ENCODE results near the gene SPATA6L. TPM values are rescaled to one million over a fixed set of nuclear protein-coding genes. Genes with fewer than 3 reads are reported as not detected.

SPATA6L gene
- total RNA-seq, 1 donor from 2014 or later: 1.3 TPM

- Histone ChIP-seq H3K27me3 (ENCODE audit: control insufficient read depth, insufficient read depth, low read length) (no peaks in the 10 kb centered on the region), H3K4me3 (ENCODE audit: low read depth, low read length) (peak overlapping the region; percentile 7), H3K36me3 (ENCODE audit: control insufficient read depth, insufficient read depth, low read length) (no peaks in the 10 kb centered on the region)
- TF ChIP-seq, protein P1, sequence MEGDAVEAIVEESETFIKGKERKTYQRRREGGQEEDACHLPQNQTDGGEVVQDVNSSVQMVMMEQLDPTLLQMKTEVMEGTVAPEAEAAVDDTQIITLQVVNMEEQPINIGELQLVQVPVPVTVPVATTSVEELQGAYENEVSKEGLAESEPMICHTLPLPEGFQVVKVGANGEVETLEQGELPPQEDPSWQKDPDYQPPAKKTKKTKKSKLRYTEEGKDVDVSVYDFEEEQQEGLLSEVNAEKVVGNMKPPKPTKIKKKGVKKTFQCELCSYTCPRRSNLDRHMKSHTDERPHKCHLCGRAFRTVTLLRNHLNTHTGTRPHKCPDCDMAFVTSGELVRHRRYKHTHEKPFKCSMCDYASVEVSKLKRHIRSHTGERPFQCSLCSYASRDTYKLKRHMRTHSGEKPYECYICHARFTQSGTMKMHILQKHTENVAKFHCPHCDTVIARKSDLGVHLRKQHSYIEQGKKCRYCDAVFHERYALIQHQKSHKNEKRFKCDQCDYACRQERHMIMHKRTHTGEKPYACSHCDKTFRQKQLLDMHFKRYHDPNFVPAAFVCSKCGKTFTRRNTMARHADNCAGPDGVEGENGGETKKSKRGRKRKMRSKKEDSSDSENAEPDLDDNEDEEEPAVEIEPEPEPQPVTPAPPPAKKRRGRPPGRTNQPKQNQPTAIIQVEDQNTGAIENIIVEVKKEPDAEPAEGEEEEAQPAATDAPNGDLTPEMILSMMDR (IDR thresholded peaks at IDR 0.05; ENCODE audit: insufficient read depth, low read length, poor library complexity, severe bottlenecking): no peak
- DNase-seq (ENCODE audit: low read depth): no peak
Observed at GRCh38 chr9:4665357-4665756, 923 bp downstream of the SPATA6L start.

DNA sequence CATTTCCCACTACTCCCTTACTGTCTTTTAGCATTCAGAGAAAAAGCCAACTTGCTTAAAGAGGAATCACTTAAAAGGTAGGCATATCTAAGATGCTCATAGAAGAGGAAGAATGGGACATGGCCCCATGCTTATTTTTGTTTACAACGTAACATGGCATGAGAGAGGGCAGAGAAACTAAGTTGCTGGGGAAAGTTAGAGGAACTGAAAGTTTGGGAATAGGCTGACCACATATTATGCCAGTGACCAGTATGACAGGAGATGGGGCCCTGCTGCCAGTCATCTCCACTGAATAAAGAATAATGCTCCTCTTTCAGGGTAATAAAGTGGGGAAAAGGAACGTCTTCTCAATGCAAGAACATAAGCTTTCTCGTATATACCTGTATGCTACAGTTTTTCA lies 2.3 kb downstream of the SPATA6L start:
- H3K36me3 ChIP-seq (ENCODE audit: control insufficient read depth, insufficient read depth, low read length): no peaks in the 10 kb centered on the region
- no peaks in the 10 kb centered on the region for H3K27me3 ChIP-seq (ENCODE audit: control insufficient read depth, insufficient read depth, low read length)
- no peak overlapping the region for H3K4me3 ChIP-seq (ENCODE audit: low read depth, low read length)
- TF ChIP-seq, protein P1 (IDR thresholded peaks at IDR 0.05; ENCODE audit: insufficient read depth, low read length, poor library complexity, severe bottlenecking): no peak
- no peak for DNase-seq (ENCODE audit: low read depth)

DNA sequence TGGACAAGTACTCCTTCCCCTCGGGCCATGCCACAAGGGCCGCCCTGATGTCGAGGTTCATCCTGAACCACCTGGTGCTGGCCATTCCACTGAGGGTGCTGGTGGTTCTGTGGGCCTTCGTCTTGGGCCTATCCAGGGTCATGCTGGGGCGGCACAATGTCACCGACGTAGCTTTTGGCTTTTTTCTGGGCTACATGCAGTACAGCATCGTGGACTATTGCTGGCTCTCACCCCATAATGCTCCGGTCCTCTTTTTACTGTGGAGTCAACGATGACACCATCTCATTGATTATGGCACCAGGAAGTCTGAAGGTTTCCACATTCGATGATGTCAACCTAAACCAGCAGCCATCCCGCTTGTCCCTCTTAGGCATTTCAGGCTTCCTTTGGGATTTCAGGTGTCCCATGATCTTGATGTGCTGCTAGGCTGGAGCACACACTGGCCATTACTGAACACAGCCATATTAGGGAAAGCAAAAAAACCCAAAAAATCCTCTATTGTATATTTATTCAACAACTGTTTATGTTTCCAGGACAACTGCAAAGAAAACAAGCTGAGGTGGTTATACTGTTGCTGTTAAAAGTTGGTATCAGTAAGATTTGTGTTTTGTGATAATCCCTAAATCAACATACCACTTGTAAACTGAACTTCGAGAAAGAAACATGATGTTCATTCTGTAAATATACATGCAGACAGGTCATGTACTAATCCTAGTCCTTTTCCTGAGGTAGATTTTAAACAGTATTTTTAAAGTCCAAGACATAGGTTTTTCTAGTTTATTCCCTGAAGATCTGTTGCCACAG lies 3.1 kb downstream of the SPATA6L start:
- Histone ChIP-seq H3K27me3 (ENCODE audit: control insufficient read depth, insufficient read depth, low read length) (no peaks in the 10 kb centered on the region), H3K4me3 (ENCODE audit: low read depth, low read length) (peak overlapping the region; percentile 78), H3K36me3 (ENCODE audit: control insufficient read depth, insufficient read depth, low read length) (no peaks in the 10 kb centered on the region)
- TF ChIP-seq, protein P1 (IDR thresholded peaks at IDR 0.05; ENCODE audit: insufficient read depth, low read length, poor library complexity, severe bottlenecking): no peak
- DNase-seq (ENCODE audit: low read depth): no peak

GRCh38 chr9:4662108-4662988 lies 3.9 kb downstream of the SPATA6L start, which contains the start of gene PLPP6:
Gene PLPP6, plus strand, starts transcription at chr9:4662294. Its CDS starts 82 bp downstream, at chr9:4662376.
- Histone ChIP-seq H3K36me3 (ENCODE audit: control insufficient read depth, insufficient read depth, low read length) (no peaks in the 10 kb centered on the region), H3K27me3 (ENCODE audit: control insufficient read depth, insufficient read depth, low read length) (no peaks in the 10 kb centered on the region), H3K4me3 (ENCODE audit: low read depth, low read length) (peak within 1 kb of the TSS; percentile 78)
- peak; percentile 49 for DNase-seq (ENCODE audit: low read depth)
- TF ChIP-seq, protein P1 (IDR thresholded peaks at IDR 0.05; ENCODE audit: insufficient read depth, low read length, poor library complexity, severe bottlenecking): peak; percentile 74

GRCh38 chr9:4661611-4662010 lies 4.7 kb downstream of the SPATA6L start:
- Histone ChIP-seq H3K27me3 (ENCODE audit: control insufficient read depth, insufficient read depth, low read length) (no peaks in the 10 kb centered on the region), H3K36me3 (ENCODE audit: control insufficient read depth, insufficient read depth, low read length) (no peaks in the 10 kb centered on the region), H3K4me3 (ENCODE audit: low read depth, low read length) (peak overlapping the region; percentile 78)
- no peak for DNase-seq (ENCODE audit: low read depth)
- TF ChIP-seq, protein P1 (IDR thresholded peaks at IDR 0.05; ENCODE audit: insufficient read depth, low read length, poor library complexity, severe bottlenecking): no peak

All from kidney epithelial cell (primary cell).